Osteoblast (primary cell): ENCODE results near the gene MTMR11. TPM values are rescaled to one million over a fixed set of nuclear protein-coding genes. Genes with fewer than 3 reads are reported as not detected.

Source experiments
- DNase-seq: peaks from one replicate; pipeline ENCODE4 v3.0.0; 2011; ENCODE audit warnings: low spot score, mixed read lengths; ENCODE audit not compliant: insufficient read length; ENCODE audit errors: missing footprints
- H2AFZ ChIP-seq: 2 replicates; pipeline ENCODE4 v1.6.0; 2011; ENCODE audit warnings: mild to moderate bottlenecking, low read length
- H3K27ac ChIP-seq: 2 replicates; pipeline ENCODE4 v1.5.1; 2011; ENCODE audit warnings: mild to moderate bottlenecking, low read depth, low read length, moderate library complexity
- H3K27me3 ChIP-seq: 2 replicates; pipeline ENCODE4 v1.6.0; 2012; ENCODE audit warnings: mild to moderate bottlenecking, control low read depth, inconsistent platforms, low read length, moderate library complexity; ENCODE audit not compliant: insufficient read depth
- H3K36me3 ChIP-seq: 2 replicates; pipeline ENCODE4 v1.5.1; 2011; ENCODE audit warnings: mild to moderate bottlenecking, low read length, control low read depth, moderate library complexity; ENCODE audit not compliant: insufficient read depth
- H3K4me1 ChIP-seq: 2 replicates; pipeline ENCODE4 v1.5.1; 2011; ENCODE audit warnings: mild to moderate bottlenecking, low read length, control low read depth, moderate library complexity; ENCODE audit not compliant: insufficient read depth
- H3K4me2 ChIP-seq: 2 replicates; pipeline ENCODE4 v1.6.0; 2011; ENCODE audit warnings: mild to moderate bottlenecking, low read length; ENCODE audit not compliant: insufficient read depth
- H3K4me3 ChIP-seq: fragments of 200-600 bp; sonication (generic); 3 replicates; pipeline ENCODE4 v1.5.1; 2012; ENCODE audit warnings: mild to moderate bottlenecking, low read length, inconsistent platforms; ENCODE audit not compliant: insufficient read depth
- H3K79me2 ChIP-seq: 2 replicates; pipeline ENCODE4 v1.6.0; 2012; ENCODE audit warnings: mild to moderate bottlenecking, low read length, control low read depth, inconsistent platforms; ENCODE audit not compliant: insufficient read depth
- H3K9me3 ChIP-seq: 2 replicates; pipeline ENCODE4 v1.5.1; 2011; ENCODE audit warnings: low read depth, low read length, control low read depth
- H4K20me1 ChIP-seq: 2 replicates; pipeline ENCODE4 v1.6.0; 2012; ENCODE audit warnings: mild to moderate bottlenecking, low read length, control low read depth; ENCODE audit not compliant: insufficient read depth
- total RNA-seq: library from RNA; depleted of rRNA; stranded (reverse); fragments of >200 nt; gene quantifications from 2 replicates; pipeline ENCODE4 v1.2.3, GENCODE V29; 2012
- TF ChIP-seq, protein P1 (sequence below): IDR thresholded peaks from 2 replicates; pipeline ENCODE4 v1.5.1; 2011; ENCODE audit warnings: mild to moderate bottlenecking, low read depth, low read length, moderate library complexity; ENCODE audit errors: extremely low read depth

The MTMR11 gene, protein sequence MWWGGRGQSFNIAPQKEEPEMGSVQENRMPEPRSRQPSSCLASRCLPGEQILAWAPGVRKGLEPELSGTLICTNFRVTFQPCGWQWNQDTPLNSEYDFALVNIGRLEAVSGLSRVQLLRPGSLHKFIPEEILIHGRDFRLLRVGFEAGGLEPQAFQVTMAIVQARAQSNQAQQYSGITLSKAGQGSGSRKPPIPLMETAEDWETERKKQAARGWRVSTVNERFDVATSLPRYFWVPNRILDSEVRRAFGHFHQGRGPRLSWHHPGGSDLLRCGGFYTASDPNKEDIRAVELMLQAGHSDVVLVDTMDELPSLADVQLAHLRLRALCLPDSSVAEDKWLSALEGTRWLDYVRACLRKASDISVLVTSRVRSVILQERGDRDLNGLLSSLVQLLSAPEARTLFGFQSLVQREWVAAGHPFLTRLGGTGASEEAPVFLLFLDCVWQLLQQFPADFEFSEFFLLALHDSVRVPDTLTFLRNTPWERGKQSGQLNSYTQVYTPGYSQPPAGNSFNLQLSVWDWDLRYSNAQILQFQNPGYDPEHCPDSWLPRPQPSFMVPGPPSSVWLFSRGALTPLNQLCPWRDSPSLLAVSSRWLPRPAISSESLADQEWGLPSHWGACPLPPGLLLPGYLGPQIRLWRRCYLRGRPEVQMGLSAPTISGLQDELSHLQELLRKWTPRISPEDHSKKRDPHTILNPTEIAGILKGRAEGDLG
- total RNA-seq: 7.2 and 13.3 TPM in 2 replicates

DNA sequence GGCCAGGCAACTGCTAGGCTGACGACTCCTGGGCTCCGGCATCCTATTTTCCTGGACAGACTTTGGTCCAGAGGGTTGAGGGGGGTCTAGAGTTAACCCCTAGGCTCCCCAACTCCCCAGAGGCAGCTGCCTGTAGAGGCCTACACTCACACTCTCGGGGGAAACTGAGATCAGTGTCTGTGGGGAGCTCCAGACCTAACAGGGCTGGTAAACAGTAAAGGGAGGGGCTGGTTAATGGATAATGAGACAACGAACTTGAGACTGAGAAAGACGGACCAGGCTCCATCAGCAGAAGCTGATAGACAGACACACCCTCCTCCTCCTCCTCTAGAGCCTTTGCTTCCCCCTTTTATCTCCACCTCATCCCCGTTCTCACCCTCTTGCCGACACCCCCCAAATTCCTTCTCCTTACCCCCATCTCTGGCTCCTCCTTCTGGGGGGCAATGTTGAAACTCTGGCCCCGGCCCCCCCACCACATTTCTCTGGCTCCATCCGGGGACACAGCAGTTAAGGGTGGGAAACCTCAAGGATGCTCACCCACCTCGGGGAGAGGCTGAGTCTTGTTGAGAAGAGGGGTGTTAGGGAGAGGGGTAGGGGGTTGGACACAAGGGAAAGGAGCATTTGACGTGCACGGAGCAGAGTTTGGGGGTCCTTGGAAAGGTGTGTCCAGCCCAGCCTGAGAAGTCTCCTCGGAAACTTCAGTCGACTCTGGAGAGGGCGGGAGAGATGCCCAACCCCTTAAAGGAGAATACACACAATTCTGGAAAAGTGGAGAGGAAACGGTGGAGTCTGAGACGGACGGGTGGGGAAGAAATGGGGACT, at the start of gene MTMR11:
TSS of gene MTMR11 (minus strand) at position 710 of the 822 bp plus-strand sequence. CDS start at position 478, 232 bp downstream.
- Histone ChIP-seq H3K27me3 (no peaks in the 10 kb centered on the region), H3K36me3 (peaks cover 14% of the 10 kb centered on the region), H3K79me2 (peaks cover 9% of the 10 kb centered on the region), H3K27ac (peak within 1 kb of the TSS; percentile 17), H3K9me3 (no peaks in the 10 kb centered on the region), H4K20me1 (no peaks in the 10 kb centered on the region), H3K4me2 (peak within 1 kb of the TSS; percentile 98), H3K4me1 (peaks cover 37% of the 10 kb centered on the region), H2AFZ (peak within 1 kb of the TSS; percentile 77), H3K4me3 (peak within 1 kb of the TSS; percentile 89)
- peak; percentile 90 for DNase-seq
- TF ChIP-seq, protein P1, sequence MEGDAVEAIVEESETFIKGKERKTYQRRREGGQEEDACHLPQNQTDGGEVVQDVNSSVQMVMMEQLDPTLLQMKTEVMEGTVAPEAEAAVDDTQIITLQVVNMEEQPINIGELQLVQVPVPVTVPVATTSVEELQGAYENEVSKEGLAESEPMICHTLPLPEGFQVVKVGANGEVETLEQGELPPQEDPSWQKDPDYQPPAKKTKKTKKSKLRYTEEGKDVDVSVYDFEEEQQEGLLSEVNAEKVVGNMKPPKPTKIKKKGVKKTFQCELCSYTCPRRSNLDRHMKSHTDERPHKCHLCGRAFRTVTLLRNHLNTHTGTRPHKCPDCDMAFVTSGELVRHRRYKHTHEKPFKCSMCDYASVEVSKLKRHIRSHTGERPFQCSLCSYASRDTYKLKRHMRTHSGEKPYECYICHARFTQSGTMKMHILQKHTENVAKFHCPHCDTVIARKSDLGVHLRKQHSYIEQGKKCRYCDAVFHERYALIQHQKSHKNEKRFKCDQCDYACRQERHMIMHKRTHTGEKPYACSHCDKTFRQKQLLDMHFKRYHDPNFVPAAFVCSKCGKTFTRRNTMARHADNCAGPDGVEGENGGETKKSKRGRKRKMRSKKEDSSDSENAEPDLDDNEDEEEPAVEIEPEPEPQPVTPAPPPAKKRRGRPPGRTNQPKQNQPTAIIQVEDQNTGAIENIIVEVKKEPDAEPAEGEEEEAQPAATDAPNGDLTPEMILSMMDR: no peak

DNA sequence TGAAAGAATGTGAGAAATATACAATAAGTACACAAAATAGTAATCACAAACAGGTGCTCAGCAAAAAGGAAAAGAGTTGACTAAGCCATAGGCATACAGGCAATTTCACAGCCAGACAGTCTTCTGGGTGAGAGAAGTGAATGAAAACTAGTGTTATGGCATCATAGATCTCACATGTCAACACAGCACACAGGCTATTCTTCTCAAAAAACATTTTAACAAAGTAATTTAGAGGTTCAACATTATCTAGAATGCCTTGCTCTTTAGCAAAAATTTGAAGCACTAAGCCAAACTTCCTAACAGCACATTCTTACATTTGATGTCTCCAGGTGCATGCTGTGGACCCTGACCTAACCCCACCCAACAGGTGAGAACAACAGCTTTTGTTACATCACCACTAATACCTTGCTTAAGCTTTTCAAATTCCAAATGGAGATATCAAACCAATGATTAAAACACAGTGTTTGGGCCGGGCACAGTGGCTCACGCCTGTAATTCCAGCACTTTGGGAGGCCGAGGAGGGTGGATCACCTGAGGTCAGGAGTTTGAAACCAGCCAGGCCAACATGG, 43.4 kb upstream of the MTMR11 start:
- Histone ChIP-seq H3K36me3 (peaks cover 19% of the 10 kb centered on the region), H2AFZ (no peak overlapping the region), H3K4me1 (peaks cover 17% of the 10 kb centered on the region), H3K79me2 (peaks cover 84% of the 10 kb centered on the region), H3K4me3 (no peak overlapping the region), H3K9me3 (no peaks in the 10 kb centered on the region), H3K4me2 (peak overlapping the region; percentile 10), H3K27ac (peak overlapping the region; percentile 35), H3K27me3 (no peaks in the 10 kb centered on the region), H4K20me1 (peaks cover 38% of the 10 kb centered on the region)
- TF ChIP-seq, protein P1: no peak
- peak; percentile 5 for DNase-seq

DNA sequence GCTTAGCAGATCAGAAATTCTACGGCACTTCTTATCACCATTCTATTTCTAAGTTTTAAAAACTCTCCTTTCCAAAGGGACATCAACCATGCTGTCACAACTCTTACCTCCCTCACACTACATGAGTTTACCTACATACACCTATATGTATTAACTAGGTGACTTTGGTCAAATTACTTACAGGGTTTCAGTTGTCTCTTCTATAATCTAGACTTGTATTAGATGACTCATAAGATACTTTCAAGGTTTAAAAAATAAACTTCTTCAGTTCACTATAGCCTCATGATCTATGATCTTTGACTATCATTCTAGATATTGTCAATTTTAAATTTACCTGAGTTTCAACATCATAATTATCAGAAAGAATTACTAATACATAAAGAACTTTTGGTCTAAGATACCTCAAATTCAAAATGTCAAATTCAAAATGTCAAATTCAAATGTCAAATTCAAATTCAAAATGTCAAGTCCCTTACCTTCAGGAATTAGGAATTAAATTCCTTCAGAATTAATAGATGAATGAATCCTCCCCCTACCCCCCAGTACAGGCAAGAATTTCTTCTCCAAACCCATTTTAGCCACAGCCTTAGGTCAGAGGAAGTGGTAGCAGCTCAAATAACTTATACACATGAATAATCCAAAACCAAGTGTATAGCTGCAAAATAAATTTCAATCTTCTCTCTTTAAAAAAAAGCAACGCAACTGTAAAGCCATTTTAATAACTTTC, 42.7 kb upstream of the MTMR11 start:
- Histone ChIP-seq H3K27ac (no peak overlapping the region), H3K27me3 (no peaks in the 10 kb centered on the region), H3K4me3 (no peak overlapping the region), H3K79me2 (peaks cover 80% of the 10 kb centered on the region), H3K9me3 (no peaks in the 10 kb centered on the region), H3K4me1 (peaks cover 17% of the 10 kb centered on the region), H2AFZ (no peak overlapping the region), H3K4me2 (no peak overlapping the region), H3K36me3 (peaks cover 22% of the 10 kb centered on the region), H4K20me1 (peaks cover 38% of the 10 kb centered on the region)
- TF ChIP-seq, protein P1: no peak
- peak; percentile 21 for DNase-seq
